Glutamatergic neuron (in vitro differentiated cells): ENCODE results near the gene KLHL7. TPM values are rescaled to one million over a fixed set of nuclear protein-coding genes. Genes with fewer than 3 reads are reported as not detected.
A peak's percentile ranks its signal among the peaks of the same experiment; 100 is the strongest.
"Not testable (repeated sequence)": the region's sequence is repeated elsewhere in the genome, so short reads cannot be mapped to it uniquely, and the experiment has no call there.

Experiments
- DNase-seq: peaks from one replicate; pipeline ENCODE4 v3.0.0; 2022
- H3K27ac Mint-ChIP-seq: one replicate; pipeline ENCODE4 v1.8.0; 2020; ENCODE audit warnings: mild to moderate bottlenecking, mixed read lengths, inconsistent platforms; ENCODE audit not compliant: unreplicated experiment
- H3K27me3 Mint-ChIP-seq: one replicate; pipeline ENCODE4 v1.8.0; 2020; ENCODE audit warnings: mild to moderate bottlenecking, moderate library complexity, mixed read lengths, inconsistent platforms; ENCODE audit not compliant: unreplicated experiment
- H3K36me3 Mint-ChIP-seq: one replicate; pipeline ENCODE4 v1.8.0; 2020; ENCODE audit warnings: mild to moderate bottlenecking, mixed read lengths, inconsistent platforms; ENCODE audit not compliant: unreplicated experiment
- H3K4me1 Mint-ChIP-seq: one replicate; pipeline ENCODE4 v1.8.0; 2020; ENCODE audit warnings: mild to moderate bottlenecking, low read depth, mixed read lengths, inconsistent platforms; ENCODE audit not compliant: unreplicated experiment
- H3K4me3 Mint-ChIP-seq: one replicate; pipeline ENCODE4 v1.8.0; 2020; ENCODE audit warnings: mild to moderate bottlenecking, mixed read lengths, inconsistent platforms; ENCODE audit not compliant: unreplicated experiment
- H3K9me3 Mint-ChIP-seq: one replicate; pipeline ENCODE4 v1.8.0; 2020; ENCODE audit warnings: mild to moderate bottlenecking, moderate library complexity, mixed read lengths, inconsistent platforms; ENCODE audit not compliant: unreplicated experiment
- total RNA-seq: library from RNA; stranded (reverse); fragmentation: NEBNext Ultra II Directional; extraction: Animal tissue kit (Norgen Biotek cat#: 25700); gene quantifications from one replicate; pipeline ENCODE4 v1.2.1, GENCODE V29; 2021; ENCODE audit not compliant: unreplicated experiment
- TF ChIP-seq, protein P1 (sequence below): fragments of 200-600 bp; sonication (generic); IDR thresholded peaks from one replicate; pipeline ENCODE4 v1.5.0; 2021; ENCODE audit not compliant: partially characterized antibody, unreplicated experiment

Gene KLHL7
- total RNA-seq, 1 donor from 2014 or later = 86.7 TPM

GRCh38 chr7:23196306-23196705 is 90.7 kb downstream of the KLHL7 start:
- Mint-ChIP-seq H3K36me3 (peaks cover 4% of the 10 kb centered on the region), H3K27ac (no peak overlapping the region), H3K4me3 (no peak overlapping the region), H3K4me1 (no peaks in the 10 kb centered on the region), H3K9me3 (no peaks in the 10 kb centered on the region), H3K27me3 (peaks cover 2% of the 10 kb centered on the region)
- TF ChIP-seq, protein P1, sequence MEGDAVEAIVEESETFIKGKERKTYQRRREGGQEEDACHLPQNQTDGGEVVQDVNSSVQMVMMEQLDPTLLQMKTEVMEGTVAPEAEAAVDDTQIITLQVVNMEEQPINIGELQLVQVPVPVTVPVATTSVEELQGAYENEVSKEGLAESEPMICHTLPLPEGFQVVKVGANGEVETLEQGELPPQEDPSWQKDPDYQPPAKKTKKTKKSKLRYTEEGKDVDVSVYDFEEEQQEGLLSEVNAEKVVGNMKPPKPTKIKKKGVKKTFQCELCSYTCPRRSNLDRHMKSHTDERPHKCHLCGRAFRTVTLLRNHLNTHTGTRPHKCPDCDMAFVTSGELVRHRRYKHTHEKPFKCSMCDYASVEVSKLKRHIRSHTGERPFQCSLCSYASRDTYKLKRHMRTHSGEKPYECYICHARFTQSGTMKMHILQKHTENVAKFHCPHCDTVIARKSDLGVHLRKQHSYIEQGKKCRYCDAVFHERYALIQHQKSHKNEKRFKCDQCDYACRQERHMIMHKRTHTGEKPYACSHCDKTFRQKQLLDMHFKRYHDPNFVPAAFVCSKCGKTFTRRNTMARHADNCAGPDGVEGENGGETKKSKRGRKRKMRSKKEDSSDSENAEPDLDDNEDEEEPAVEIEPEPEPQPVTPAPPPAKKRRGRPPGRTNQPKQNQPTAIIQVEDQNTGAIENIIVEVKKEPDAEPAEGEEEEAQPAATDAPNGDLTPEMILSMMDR = no peak
- no peak for DNase-seq

DNA sequence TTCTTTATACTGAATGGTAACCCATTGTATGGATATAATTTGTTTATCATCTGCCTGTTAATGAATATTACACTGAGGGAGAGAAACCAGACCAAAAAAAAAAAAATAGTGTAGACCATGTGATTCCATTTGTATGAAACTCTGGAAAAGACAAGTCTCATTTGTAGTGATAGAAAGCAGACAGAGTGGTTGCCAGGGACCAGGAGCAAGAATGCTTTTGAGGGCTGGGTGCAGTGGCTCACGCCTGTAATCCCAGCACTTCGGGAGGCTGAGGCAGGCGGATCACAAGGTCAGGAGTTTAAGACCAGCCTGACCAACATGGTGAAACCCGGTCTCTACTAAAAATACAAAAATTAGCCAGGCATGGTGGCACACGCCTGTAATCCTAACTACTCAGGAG is 92.2 kb downstream of the KLHL7 start:
- H3K36me3 Mint-ChIP-seq, H3K27ac Mint-ChIP-seq, H3K27me3 Mint-ChIP-seq, H3K4me1 Mint-ChIP-seq, DNase-seq, H3K9me3 Mint-ChIP-seq, H3K4me3 Mint-ChIP-seq: not testable (repeated sequence)

DNA sequence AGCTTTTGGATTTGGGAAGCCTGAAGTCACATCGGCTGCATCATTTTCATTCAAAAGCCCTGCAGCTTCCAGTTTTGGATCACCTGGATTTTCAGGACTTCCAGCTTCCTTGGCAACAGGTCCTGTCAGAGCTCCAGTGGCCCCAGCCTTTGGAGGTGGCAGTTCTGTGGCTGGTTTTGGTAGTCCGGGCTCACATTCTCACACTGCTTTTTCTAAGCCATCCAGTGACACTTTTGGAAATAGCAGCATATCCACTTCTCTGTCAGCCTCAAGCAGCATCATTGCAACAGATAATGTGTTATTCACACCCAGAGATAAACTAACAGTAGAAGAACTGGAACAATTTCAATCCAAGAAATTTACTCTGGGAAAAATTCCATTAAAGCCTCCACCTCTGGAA is 94.7 kb downstream of the KLHL7 start:
- no peak for DNase-seq
- Mint-ChIP-seq H3K36me3 (peaks cover 4% of the 10 kb centered on the region), H3K9me3 (no peaks in the 10 kb centered on the region), H3K27me3 (peaks cover 2% of the 10 kb centered on the region), H3K27ac (no peak overlapping the region), H3K4me3 (no peak overlapping the region), H3K4me1 (no peaks in the 10 kb centered on the region)
- TF ChIP-seq, protein P1 = no peak

DNA sequence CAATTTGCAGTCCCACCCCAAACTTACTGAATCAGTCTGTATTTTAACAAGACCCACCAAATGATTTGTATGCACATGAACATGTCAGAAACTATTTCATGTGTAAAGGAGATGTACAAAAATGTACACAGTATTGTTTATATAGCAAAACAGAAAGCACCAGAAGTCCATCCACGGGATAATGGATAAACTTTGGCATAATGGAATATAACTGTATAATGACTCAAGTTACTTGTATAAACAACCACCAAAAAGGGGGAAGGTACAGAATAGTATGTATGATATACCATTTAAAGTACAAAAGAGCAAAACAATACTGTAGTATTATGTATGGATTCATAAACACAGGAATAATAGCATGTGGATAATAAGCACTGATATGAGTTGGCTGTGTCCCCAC is 98.7 kb downstream of the KLHL7 start:
- H3K4me1 Mint-ChIP-seq = peaks cover 4% of the 10 kb centered on the region

DNA sequence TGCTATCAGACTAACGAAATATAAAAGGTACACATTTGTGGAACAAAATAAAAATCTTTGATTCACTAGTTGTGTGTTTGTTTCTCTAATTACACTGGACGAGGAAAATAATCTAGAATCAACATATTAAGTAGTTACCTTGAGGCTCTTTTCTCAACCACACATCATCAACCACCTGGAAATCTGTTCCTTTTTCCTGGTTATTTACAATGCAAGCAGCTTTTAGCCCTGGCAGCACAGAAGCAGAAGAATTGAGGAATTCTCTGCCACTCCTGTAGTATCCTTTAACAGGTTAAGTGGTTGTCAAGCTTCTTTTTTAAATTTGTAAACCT is 100.0 kb downstream of the KLHL7 start:
- Mint-ChIP-seq H3K4me3 (peak overlapping the region; percentile 64), H3K4me1 (peaks cover 4% of the 10 kb centered on the region), H3K27ac (no peak overlapping the region), H3K27me3 (no peaks in the 10 kb centered on the region), H3K9me3 (no peaks in the 10 kb centered on the region), H3K36me3 (peaks cover 4% of the 10 kb centered on the region)
- TF ChIP-seq, protein P1 = no peak
- DNase-seq = no peak

More for the DNA sequence above, 98.7 kb downstream of the KLHL7 start:
- Mint-ChIP-seq H3K27me3 (no peaks in the 10 kb centered on the region), H3K4me3 (no peak overlapping the region), H3K27ac (no peak overlapping the region), H3K9me3 (no peaks in the 10 kb centered on the region), H3K36me3 (peaks cover 9% of the 10 kb centered on the region)
- no peak for DNase-seq
- TF ChIP-seq, protein P1 = no peak
